ENCODE data around the gene YDJC. TPM values are rescaled to one million over a fixed set of nuclear protein-coding genes. Genes with fewer than 3 reads are reported as not detected.
"Not testable (repeated sequence)": the region's sequence is repeated elsewhere in the genome, so short reads cannot be mapped to it uniquely, and the experiment has no call there.

The YDJC gene, protein sequence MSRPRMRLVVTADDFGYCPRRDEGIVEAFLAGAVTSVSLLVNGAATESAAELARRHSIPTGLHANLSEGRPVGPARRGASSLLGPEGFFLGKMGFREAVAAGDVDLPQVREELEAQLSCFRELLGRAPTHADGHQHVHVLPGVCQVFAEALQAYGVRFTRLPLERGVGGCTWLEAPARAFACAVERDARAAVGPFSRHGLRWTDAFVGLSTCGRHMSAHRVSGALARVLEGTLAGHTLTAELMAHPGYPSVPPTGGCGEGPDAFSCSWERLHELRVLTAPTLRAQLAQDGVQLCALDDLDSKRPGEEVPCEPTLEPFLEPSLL
- total RNA-seq (2014; rRNA removed; shearing (Covaris generic)), result 50.1 and 98.6 TPM in 2 replicates

- DNase-seq (ENCODE audit: low read depth), result peak; percentile 95
These were observed at the start of gene YDJC for GRCh38 chr22:21629255-21630149. TSS of gene YDJC (minus strand) at chr22:21630022. CDS start at chr22:21630014, 8 bp downstream.

DNA sequence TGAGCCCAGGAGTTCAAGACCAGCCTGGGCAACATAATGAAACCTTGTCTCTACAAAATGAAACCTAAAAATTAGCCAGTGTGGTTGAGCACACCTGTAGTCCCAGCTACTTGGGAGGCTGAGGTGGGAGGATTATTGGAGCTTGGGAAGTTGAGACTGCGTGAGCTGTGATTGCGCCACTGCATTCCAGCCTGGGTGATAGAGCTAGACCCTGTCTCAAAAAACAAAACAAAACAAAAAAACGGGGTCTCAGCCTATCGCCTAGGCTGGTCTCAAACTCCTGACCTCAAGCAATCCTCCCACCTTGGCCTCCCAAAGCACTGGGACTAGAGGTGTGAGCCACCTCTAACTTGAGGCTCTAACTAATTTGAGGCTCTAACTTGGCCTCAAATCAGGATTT, 49.6 kb upstream of the YDJC start:
- DNase-seq (ENCODE audit: low read depth), result no peak

DNA sequence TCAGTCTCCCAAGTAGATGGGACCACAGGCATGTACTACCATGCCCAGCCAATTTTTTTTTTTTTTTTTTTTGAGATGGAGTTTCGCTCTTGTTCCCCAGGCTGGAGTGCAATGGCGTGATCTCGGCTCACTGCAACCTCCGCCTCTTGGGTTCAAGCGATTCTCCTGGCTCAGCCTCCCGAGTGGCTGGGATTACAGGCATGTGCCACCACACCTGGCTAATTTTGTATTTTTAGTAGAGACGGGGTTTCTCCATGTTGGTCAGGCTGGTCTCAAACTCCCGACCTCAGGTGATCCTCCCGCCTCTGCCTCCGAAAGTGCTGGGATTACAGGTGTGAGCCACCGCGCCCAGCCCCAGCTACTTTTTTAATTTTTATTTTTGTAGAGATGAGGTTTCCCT, 49.0 kb upstream of the YDJC start:
- DNase-seq (ENCODE audit: low read depth), result not testable (repeated sequence)

DNA sequence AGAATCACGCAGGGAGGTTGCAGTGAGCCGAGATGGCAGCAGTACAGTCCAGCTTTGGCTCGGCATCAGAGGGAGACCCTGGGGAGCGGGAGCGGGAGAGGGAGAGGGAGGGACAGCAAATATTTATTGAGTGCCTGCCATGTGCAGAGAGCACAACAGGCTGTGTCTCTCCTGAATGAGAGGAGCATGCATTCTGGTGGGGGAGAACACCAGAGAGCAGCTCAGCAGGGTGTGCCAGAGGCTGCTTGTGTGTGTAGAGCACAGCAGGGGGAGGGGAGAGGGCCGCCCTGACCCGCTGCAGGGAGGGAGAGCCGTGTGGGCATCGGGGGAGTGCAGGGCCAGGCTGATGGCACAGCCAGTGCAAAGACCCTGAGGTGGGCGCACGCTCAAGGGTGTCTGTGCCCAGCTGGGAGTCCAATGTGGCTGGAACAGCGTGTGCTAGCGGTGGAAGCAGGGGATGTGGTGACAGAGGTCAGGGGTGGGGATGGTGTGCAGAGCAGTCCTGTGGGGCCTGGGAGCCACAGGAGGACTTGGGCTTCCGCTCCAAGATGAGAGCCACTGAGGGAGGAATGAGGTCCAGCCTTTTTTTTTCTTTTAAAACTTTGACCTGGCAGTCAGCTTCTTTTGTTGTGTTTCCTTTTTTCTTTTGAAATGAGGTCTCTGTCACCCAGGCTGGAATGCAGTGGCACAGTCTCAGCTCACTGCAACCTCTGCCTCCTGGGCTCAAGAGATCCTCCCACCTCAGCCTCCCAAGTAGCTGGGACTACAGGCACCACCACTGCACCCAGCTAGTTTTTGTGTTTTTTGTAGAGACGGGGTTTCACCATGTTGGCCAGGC, 48.0 kb upstream of the YDJC start:
- DNase-seq (ENCODE audit: low read depth), result no peak

DNA sequence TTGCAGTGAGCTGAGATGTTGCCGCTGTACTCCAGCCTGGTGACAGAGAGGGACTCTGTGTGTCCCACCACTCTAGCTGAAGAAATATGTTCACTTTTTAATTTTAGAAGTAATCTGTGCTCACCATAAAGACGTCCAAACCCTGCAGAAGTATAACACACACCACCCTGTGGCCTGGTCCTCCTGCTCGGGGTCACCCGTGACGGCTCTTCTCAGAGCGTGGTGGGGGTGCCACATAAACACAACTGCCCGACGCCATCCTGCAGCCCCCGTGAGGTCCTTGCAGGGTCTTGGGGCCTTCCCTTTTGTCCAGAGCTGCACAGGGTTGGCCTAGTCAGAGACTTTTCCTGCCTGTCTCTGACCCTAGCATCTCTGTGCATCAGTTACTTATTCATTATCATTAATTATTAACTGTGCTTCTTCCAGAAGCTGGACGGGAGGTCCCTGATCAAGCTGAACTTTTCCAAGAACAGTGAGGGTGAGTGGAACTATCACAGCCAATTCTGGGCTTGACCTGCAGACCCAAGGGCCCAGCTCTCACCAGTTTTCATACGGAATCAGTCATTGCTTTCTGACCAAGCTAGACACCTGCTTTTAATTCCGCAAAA, 44.9 kb upstream of the YDJC start:
- no peak for DNase-seq (ENCODE audit: low read depth)

- DNase-seq (ENCODE audit: low read depth), result no peak
These were observed 43.9 kb upstream of the YDJC start for GRCh38 chr22:21673534-21674321.

DNA sequence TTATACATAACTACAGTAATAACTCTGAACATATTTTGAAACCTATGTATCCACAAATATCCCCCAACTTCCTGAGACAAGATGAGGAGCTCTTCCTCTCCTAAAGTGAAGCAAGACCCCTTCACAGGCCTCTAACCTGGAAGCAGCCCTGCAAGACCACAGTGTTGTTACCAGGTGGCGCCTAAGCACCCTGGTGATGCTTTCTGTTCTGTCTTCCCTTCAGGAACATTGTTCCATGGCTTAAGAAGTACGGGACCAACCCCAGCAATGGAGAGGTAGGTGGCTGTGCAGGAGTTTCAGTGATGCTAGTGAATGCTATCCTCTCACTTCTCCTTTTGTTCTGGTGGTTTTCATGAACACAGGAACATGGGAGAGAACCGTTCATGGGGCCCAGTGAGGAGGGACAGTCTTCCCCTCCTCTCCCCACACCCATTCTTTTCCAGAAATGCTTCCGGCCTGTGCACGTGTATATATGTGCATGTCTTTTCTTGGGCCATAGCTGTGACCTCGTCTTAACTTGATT, 42.3 kb upstream of the YDJC start:
- DNase-seq (ENCODE audit: low read depth), result no peak

DNA sequence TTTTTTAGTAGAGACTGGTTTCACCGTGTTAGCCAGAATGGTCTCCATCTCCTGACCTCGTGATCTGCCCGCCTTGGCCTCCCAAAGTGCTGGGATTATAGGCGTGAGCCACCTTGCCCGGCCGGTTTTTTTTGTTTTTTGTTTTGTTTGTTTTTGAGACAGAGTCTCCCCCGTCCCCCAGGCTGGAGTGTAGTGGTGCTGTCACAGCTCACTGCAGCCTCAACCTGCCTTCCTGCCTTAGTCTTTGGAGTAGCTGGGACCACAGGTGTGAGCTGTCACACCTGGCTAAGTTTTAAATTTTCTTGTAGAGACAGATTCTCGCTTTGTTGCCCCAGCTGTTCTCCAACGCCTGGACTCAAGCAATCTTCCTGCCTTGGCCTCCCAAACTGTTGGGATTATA, 39.2 kb upstream of the YDJC start:
- no peak for DNase-seq (ENCODE audit: low read depth)

DNA sequence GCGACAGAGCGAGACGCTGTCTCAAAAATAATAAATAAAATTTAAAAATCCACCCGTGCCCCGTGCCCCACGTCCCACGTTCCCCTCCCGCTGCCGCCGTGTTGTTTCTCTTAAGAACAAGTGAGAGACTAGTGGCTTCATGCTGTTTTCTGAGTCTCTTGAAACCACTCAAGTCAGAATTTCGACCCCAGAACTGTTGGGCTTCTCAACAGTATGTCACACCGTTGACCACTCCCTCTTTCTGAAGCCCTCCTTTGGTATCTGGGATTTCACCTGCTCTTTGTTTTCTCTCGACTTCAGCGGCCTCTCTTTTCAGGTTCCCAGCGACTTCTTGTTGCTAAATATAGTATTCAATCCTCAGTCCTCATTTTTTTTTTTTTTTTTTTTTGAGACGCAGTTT, 37.0 kb upstream of the YDJC start:
- DNase-seq (ENCODE audit: low read depth), result no peak

GRCh38 chr22:21665047-21665851, 35.4 kb upstream of the YDJC start:
- DNase-seq (ENCODE audit: low read depth), result no peak

GRCh38 chr22:21663738-21664137, 33.9 kb upstream of the YDJC start:
- DNase-seq (ENCODE audit: low read depth), result no peak

DNA sequence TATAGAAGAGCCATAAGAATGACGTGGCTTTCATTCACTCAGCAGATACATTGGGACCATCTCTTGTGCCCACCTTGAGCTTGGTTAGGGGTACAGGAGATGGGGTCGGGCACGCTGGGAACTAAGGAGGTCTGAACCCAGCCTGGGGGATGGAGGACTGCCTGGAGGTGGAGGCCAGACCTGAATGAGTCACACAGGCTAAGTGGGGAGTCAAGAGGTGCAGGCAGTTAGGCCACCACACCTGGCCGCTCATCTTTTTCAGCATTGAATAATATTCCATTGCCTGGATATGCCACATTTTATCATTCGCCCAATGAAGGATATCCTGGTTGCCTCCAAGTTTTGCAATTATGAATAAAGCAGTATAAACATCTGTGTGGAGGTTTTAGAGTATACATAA, 32.2 kb upstream of the YDJC start:
- no peak for DNase-seq (ENCODE audit: low read depth)

- no peak for DNase-seq (ENCODE audit: low read depth)
These were observed 31.1 kb upstream of the YDJC start for GRCh38 chr22:21660904-21661303.

DNA sequence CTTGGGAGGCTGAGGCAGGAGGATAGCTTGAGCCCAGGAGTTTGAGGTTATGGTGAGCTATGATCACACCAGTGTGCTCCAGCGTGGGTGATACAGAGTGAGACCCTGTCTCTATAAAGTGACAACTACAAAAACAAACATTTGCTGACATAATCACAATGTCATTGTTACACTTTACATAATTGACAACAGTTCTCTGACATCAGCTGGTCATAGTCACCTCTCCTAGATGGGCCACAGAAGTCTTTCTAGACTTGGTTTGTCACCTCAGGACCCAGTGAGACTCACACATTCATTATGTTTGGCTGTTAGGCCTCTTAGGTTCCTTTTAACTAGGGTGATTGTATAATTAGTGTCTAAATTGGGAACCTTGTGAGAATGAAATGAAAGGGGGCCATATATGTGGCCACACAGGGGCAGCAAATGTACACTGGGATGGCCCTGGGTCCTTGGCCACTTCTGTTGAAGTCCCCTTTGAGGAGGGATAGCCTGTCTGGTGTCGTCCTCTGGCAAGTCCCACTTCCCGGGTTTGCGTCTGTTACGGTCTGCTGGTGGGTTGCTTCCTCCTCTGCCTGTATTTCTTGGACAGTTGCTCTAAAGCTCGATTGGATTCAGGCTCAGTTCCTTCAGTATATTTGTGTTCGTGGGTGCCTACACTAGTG, 30.2 kb upstream of the YDJC start:
- DNase-seq (ENCODE audit: low read depth), result no peak

- DNase-seq (ENCODE audit: low read depth), result peak; percentile 78
These were observed 27.7 kb upstream of the YDJC start for GRCh38 chr22:21657360-21658032.

DNA sequence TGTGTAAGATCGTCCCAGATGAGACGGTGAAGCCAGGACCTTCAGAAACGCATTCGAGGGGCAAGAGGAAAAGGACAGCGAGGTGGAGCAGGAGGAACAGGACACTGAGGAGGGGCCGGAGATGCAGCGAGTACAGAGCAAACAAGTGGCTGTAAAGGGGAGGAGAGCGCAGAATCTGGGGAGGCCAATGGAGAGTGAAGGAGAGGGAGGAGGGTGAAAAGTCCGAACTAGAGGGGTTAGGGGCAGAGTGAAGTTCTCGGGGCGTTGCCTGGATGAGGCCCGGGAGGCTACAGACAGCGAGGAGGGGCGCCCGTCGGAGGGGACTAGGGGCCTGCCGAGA, 27.2 kb upstream of the YDJC start:
- no peak for DNase-seq (ENCODE audit: low read depth)

DNA sequence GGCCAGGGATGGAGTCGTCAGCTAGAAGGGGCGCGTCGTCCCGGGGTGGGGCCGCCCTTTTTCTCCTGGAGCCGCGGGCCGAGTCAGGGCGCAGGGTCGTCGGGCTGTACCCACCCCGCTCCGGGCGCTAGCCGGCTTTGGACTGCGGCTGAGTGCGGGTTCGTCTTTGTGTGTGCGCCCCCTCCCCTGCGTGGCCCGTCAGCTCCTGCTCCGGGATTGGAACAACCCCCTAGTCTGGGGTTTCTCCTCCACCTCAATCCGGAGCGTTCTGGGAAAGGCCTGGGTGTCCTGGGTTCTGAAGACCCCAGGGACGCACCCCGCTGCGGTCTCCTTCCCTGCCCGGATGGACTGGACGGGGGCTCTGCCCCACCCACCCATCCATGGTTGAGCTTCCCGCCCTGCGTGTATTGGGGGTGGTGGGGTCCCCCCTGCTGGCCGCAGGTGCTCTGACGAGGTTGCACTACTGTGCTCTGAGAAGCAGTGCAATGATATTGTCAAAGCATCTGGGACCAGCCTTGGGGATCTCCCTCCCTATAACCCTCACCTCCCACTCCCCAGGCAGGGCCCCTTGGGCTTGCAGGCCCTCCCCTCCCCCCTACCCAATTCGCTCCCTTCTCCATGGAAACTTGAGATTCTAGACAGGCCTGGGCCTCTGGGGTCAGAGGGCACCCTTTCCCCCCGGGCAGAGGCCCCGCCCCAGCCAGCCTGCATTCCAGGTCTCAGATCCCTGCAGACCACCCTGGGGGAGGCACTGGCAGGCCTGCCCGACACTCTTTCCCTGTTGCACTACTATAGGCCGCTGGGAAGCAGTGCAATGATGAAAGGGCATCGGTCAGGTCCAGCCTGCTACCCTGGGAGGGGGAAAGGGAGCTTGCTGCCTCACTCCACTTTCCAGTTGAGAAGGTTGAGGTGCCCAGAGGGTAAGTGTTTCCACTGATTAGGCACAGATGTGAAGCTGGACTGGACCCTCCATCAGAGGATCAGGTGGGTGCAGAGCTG, 23.0 kb upstream of the YDJC start:
- no peak for DNase-seq (ENCODE audit: low read depth)
